Stimulated activated CD8-positive, alpha-beta memory T cell treated with anti-CD3 and anti-CD28 coated beads, Interleukin-2, amount 100 ng/mL, for 48 hours (primary cell): ENCODE measurements around the gene PDE4D.

Experiments
- DNase-seq, 2 donors: peaks; one replicate each; pipeline ENCODE4 v3.0.0-alpha.2; 2020; ENCODE audit warnings: low read depth in 2 of 2

Gene PDE4D

DNA sequence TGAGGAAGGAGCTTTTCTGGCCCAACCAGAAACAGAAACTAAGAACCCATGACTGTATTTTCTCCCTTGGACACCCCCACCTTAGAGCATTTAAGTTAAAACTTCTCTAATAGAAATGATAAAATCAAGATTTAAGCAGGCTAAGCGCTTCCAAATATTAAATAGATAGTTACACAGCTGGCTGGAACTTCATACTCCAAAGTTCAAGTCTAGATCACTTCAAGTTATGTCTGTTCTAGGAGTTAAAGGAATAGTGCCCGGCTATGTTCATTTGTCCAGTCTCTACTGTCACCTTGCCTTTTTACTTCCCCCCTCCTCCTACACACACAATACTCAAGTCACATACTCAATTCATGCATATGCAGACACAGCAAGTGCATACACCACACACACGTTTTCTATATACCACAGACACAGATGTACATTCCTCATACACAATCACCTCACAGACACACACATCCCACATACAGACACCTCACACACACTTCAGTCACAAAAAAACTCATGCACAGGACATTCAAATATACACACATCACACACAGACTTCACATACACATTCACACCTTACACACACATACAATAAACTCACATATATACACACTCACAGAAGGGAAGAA, 237.7 kb downstream of the PDE4D start:
- no peak for DNase-seq

- DNase-seq: no peak
Observed at GRCh38 chr5:59654691-59655090, 238.8 kb downstream of the PDE4D start.

DNA sequence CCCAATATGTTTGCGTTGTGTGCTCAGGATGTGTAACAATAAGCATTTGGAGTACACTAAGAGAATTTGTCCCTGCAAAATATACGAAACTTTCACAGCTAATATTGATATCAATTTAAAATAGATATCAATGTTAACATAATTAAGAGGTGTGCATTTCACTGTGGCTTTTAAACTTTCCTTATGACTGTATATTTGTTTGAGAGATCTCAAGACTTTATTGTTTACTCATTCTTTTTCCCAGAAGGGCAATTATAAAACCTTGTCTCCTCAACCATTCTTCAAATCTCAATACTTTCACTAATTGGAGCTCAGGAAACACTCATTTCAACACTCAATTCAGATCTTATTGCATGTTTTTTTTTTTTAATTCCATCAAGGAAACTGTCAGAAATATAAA, 241.1 kb downstream of the PDE4D start:
- no peak for DNase-seq

- no peak for DNase-seq
Observed at GRCh38 chr5:59648949-59649921, 244.3 kb downstream of the PDE4D start.

DNA sequence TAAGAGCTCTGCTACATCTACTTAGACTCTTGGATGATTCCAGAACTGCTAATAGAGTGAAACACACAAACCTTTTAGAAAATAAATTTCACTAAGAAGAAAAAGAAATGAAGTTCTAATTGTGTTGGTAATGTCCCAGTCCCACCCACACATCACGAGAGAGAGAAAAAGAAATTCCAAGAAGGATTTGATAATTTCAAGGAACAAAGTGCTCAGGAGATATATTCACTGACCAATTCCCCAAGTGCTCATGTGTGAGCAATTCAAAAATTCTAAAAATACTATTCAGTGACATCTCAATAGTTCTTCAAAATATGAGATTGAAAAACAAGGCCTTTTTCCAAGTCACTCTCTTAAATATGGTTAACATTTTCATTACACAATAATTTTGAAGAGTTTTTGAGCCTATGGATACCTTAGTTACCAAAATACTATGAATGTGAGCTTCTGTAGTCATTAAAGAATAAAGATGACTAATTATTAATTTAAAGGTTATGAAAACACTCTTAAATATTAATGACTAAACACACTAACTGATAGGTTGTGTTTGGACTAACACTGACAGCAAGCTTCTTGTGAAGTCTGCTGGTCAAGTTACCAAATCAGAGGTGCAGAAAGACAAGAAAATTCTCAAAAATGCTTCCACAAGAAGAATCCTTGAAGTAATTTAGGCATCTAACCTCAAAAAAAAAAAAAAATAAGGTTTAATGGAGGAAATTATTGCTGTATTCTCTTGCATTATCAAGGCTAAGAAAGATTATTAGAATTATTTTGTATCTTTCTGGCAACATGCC, 245.3 kb downstream of the PDE4D start:
- DNase-seq: no peak

GRCh38 chr5:59645380-59645779, 248.1 kb downstream of the PDE4D start:
- no peak for DNase-seq

- DNase-seq: no peak
Observed at GRCh38 chr5:59640411-59640810, 253.1 kb downstream of the PDE4D start.

DNA sequence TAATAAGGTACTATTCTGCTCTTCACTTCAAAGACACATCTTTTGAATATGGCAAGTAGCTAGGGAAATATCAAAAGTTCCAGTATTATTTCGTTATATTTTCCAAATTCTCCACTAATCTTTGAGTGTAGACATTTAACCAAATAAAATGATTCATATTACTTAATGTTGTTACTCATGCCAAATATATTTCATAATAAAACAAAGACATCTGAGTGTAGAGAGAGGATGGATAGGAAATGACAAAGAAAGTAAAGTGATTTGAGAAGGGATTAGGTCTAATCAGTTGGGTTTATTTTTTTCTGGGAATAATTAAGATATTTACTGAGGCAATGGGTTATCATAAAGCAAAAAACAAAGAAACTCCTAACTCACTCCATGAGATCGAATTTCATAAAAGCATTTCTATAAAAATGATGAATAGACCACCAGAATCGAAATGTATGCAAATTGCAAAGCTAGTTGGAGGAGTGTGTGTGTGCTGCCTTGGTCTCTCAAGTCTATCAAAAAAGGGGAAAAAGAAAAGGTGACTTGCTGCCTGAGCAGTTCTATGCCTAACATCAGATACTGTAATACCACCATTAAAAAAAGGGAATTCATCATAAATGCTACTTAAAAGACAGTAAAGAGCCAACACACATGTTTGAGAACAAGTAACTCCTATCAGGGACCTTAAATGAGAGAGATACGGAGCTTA, 255.5 kb downstream of the PDE4D start:
- no peak for DNase-seq

DNA sequence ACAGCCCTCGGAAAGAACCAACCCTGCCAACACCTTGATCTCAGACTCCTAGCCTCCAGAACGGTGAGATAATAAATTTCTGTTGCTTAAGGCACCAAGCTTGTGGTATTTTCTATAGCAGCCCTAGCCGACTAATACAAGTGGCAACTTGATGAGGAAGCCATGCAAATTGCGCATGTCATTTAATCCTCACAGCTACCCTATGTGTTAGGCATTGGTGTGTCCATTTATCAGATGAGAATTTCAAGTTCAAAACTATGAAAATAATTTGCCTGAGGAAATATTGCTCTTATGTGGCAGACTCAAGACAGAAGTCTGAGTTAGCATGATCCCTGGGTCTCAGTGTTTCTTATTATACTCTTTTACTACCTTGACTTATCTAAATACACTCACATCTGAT, 264.0 kb downstream of the PDE4D start:
- no peak for DNase-seq

DNA sequence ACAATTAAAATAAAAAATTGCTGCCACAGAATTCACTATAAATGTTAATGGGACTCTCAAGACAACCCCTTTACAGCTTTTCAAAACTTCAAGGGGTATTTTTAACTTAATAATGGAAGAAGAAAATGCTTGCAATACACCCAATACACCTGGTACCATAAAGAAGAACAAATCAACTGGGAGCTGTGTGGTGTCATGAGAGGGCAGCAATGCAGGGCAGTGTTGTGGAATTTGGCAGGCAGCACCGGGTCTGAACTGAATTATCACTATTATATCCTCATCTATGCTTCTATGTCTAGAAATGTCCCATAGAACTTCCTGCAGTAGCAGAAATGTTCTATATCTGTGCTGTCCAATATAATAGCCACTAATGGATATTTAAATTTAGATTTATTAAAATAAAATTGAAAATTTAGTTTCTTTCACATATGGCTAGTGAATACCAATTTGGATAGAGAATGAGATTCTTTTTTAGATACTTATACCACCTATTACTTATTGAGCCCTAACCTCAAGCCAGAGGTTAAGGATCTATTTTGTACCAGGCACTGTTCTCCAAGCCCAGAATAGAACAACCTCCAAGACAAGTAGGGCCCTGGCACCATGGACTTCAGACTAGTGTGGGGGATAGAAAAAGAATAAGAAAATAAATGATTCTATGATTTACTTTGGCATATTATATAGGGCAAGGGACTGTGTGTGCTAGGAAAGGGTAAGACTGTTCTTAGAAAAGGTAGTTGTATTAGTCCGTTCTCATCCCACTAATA, 265.3 kb downstream of the PDE4D start:
- DNase-seq: no peak

DNA sequence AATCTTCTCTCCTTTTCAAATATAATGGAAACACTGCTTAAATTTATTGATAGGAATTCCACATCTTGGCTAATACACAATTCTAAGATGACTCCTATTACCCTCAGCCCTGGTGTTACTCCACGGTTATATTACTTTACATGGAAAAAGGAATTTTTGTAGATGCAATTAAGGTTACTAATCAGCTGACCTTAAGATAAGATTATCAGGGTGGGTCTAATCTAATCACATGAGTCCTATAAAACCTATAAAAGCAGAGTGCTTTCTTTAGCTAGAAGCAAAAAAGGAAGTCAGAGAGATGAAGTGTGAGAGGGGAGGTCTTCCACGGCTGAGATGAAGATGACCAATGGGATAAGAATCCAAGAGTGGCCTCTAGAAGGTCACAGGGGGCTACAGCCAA, 268.6 kb downstream of the PDE4D start:
- DNase-seq: no peak

DNA sequence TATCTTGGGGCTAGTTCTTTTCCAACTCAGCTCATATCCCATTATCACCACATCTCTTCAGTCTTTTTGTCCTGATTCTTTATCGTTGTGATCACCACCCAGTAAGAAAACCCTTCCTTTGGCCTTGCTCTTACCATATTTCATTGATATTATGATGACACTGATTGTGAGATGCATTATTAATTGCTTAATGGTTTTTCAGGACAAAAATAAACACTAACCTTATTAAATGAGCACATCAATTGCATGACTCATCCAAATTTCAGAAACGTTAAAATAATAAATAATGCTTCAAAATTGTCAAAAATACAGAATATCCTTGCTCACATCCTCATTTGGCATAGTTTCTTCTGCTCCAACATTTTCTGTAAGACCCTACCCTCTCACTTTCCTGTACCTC, 270.7 kb downstream of the PDE4D start:
- no peak for DNase-seq

- DNase-seq: no peak
Observed at GRCh38 chr5:59621477-59621876, 272.0 kb downstream of the PDE4D start.

DNA sequence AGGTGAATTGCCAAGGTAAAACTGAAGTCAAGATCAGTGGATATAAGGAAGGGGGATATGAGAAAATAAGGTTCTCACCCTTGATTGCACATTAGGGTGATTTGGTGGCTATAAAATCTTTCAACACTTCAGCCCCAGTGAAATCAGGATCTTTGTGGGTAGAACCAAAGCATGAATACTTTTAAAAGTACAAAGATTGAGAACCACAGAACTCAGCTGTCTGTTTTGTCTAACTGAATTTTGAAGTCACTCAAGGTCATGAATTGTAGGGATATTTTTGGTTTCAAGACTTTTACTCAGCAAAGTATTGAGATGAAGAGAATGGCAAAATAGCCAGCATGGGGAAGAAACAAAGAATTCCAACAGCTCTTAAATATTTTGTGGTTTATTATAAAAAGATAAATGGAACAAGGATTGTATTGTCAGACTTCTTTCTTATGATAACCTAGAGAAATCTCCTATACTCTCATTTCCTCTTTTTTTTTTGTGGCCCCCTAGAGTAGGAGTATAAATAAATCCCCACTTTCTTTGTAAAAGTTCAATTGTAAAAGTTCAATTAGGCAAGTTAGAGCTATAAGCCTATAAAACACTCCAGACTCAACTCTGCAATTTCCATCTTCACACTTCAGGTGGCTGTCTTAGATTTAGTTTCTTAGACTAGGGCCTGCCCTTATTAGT, 272.9 kb downstream of the PDE4D start:
- no peak for DNase-seq

- DNase-seq: no peak
Observed at GRCh38 chr5:59618644-59619043, 274.9 kb downstream of the PDE4D start.

- DNase-seq: no peak
Observed at GRCh38 chr5:59617186-59617771, 276.2 kb downstream of the PDE4D start.

GRCh38 chr5:59616413-59616812, 277.1 kb downstream of the PDE4D start:
- no peak for DNase-seq

GRCh38 chr5:59615272-59615671, 278.3 kb downstream of the PDE4D start:
- DNase-seq: no peak

DNA sequence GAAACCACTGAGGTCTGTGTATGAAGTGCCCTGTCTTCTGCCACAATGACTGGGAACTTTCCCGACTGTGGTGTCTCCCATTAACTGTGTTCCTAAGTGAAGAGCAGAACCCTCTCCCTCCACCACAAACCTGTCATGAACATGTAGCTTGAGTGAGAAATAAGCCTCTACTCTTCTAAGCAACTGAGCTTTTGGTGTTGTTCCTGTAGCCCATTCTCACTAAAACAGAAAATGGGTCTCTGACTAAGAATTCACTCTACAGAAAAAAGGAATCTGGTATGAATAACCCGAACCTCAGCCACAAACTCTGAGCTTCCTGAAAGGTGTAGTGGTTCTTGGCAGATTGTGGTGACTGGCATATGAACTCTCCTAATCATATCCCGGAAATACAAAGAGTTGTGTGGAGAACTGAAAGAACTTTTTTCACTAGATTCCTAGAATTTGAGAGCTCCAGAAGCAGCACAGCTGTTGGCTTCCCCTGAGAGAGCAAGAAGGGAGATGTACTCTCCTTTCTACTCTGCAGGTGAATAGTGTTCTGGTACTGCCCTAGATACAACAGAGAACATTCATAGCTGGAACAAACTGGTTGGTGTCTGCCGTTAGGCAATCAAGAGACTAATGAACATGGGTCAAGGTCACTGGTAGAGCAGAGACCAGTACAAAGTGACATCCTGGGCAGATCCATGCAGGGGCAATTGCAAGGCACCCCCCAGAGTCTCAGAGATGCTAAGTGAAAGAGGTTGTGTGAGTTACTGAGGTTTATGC, 283.8 kb downstream of the PDE4D start:
- DNase-seq: no peak
